ENCODE data around the gene ATF4.
A peak's percentile ranks its signal among the peaks of the same experiment; 100 is the strongest.

- TF ChIP-seq POLR2A (IDR thresholded peaks at IDR 0.05) = peak in 1 of 2 donors; percentile 31
- TF ChIP-seq CTCF (IDR thresholded peaks at IDR 0.05) = no peak
Measured at GRCh38 chr22:39502109-39502788, 18.1 kb upstream of the ATF4 start, which contains the start of gene MIEF1.

Data from suprapubic skin (tissue), 3 donors.